HG03280 (cell line): ENCODE data around the gene CHAF1B.
A peak's percentile ranks its signal among the peaks of the same experiment; 100 is the strongest.

Source experiments
- ATAC-seq: cut with Tn5 transposase; IDR thresholded peaks from one replicate; pipeline ENCODE4 v1.9.1; 2021; ENCODE audit warnings: mild to moderate bottlenecking, moderate library complexity; ENCODE audit not compliant: unreplicated experiment

The CHAF1B gene

DNA sequence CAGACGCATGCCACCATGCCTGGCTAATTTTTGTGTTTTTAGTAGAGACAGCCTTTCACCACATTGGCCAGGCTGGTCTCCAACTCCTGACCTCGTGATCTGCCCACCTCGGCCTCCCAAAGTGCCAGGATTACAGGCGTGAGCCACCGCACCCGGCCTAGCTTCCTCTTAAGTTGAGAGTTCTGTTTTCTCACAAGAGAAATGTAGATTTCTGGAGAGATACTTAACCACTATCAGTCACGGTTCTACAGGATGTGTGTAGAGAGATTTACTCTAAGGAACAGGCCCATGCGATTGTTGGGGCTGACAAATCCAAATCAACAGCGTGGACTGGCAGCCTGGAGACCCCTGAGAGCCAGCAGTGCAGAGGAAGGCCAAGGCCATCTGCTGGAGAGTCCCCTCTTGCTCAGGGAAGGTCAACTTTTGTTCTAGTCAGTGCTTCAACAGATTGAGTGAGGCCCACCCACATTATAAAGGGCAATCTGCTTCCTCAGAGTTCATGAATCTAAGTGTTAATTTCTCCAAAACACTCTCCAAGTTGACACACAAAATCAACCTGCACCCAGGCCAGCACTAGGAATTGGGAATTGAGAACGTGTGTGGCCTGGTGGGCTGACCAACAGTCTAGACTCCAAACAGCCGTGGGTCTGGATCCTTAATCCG is 38.7 kb downstream of the CHAF1B start:
- no peak for ATAC-seq

DNA sequence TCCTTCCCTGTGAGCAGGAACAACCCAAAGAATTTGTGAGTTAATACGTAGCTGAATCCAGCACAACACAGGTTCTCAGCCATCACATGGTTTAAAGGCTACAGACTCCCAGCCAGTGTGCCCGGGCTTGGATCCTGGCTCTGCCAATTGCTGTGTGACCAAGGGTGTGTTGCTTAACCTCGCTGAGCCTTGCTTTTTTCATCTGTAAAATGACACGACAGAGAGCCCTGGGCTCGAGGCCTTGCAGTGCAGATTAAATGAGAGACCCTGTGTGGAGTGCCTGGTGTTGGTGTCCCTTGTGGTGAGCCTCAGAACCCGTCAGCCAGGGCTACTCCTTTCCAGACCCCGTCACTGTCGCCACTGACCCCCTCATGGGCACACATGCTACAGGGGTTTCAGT is 39.4 kb downstream of the CHAF1B start:
- ATAC-seq = no peak

DNA sequence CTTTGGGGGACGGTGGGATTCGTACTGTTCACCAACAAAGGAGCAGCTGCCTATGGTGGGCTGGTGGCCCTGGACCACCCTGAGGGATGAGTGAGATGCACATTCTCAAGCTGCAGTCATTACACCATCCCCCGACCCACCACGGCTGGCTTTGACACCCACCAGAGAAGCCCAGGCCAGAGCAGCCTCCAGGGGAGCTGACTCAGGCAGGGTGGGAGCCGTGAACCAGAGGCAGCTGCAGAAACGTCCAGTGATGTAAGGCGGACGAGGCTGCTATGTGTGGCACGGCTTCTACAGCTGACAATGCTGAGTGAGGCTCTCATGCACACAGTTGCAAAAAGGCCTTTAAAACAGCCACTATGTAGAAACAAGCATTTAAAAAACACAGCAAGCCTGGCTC is 40.1 kb downstream of the CHAF1B start:
- no peak for ATAC-seq

DNA sequence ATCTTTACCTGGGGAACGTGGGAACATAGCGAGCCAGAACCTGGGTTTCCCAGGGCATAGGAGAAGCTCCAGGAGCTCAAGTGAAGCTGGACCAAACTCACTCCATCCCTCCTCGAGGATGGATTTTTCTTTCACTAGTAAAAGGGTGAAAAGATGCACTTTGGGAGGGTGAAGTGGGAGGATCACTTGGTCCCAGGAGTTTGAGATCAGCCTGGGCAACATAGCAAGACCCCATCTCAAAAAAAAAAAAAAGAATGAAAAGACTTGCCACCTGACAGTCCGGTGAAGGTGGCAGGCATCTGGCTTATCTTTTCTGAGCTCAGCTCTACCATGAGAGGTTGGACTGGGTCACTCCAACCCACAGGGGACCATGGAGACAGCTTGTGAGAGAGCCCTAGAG is 42.3 kb downstream of the CHAF1B start:
- no peak for ATAC-seq

DNA sequence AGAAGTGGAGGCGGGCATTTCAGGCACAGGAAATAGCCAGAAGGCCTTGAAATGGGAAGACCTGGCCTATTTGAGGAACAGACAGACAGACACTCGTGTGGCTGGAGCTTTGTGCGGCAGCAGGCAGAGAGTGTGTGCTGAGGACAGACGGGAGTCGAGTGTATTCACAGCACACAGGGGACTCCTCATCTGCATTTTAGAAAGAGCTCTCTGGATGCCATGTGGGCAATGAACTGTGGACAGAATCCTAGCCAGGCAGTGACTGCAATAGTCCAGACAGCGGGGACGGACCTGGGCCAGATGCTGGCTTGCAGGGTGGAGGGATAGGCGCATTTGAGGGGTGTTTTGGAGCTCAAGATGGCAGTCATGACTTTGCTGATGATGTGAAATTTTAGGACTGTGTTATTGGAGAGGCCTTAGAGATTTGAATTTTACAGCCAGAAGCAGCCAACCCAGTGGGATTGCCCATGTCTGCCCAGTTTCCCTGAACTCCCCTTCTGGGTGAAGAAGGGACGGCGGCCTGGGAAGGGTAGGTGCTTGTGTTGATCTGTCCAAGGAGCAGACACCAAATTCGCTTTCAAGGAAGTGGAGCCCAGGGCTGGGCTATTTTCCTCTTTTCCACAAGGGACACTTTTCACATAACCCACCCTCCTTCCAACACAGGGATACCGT is 43.7 kb downstream of the CHAF1B start:
- ATAC-seq = no peak

DNA sequence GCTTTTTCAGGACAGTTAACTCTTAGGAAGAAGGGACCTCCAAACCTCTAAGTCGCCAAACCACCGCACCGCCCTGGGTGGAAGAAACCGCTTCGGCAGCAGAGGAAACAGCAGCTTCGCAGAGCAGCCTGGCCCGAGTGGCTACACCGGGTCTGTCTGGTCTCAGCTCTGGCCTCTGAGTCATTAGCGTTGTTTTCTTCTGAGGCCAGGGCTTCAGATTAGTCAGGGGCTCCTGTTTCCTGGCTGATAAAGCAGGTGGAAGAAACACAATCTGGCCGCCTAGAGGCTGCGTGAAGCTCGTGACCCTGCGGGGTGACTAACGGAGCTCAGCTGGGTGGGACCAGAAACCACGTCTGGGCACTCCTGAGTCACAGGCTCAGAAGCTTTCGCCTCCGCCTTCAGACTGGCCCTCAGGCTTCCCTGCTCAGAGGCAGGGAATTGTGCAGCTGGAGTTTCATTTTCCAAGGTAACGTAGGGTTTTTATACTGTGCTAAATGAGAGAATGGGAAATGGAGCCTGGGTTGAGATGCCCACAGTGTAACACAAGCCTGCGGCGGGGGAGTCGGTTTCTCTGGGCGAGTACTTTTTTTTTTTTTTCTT is 44.9 kb downstream of the CHAF1B start:
- peak; percentile 81 for ATAC-seq

DNA sequence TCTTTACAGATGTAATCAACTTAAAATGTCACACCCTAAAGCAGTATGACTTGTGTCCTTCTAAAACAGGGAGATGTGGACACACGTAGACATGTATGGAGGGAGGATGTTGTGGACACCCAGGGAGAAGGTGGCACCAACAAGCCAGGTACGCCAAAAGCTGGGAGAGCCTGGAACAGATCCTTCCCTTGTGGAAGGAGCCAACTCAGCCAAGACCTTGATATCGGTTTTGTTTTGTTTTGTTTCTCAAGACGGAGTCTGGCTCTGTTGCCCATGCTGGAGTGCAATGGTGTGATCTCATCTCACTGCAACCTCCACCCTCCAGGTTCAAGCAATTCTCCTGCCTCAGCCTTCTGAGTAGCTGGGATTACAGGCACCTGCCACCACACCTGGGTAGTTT is 45.6 kb downstream of the CHAF1B start:
- ATAC-seq = no peak

DNA sequence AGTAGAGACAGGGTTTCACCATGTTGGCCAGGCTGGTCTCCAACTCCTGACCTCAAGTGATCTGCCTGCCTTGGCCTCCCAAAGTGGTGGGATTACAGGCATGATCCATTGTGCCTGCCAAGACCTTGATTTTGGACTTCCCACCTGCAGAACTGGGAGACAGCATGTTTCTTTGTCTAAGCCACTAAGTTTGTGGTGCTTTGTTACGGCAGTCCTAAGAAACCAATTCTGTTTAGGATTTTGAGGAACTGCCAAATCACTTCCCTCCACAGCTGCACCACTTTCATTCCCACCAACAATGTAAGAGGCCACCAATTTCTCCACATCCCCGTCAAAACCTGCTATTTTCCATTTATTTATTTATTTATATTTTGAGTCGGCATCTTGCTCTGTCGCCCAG is 46.1 kb downstream of the CHAF1B start:
- no peak for ATAC-seq

DNA sequence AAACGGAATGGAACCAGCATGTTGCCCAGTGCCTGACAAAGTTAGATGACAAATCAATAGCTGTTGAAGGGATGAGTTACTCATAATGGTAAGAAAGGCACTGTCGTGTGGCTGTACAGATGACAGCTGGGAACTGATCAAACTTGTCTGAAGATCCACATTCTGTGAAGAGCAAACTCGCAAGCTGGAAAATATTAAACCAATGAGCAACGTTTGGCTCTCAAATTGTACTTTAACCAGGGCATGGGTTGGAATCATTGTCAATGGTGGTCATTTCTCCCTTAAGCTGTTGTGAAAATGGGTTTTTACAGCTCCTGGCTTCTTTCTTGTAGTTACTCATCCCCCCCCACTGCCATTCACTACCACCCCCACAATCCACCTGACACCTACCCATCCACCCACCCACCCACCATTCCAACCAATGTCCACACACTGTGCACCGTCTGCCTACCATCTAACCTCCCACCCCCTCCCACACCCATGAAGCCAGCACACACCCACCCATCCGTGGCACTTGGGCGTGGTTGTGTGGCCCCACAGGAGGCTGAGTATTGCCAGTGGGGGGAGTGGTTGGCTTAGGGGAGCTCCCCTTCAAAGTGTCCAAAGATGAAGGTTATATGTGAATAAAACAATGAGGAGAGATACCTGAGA is 48.0 kb downstream of the CHAF1B start:
- ATAC-seq = no peak

DNA sequence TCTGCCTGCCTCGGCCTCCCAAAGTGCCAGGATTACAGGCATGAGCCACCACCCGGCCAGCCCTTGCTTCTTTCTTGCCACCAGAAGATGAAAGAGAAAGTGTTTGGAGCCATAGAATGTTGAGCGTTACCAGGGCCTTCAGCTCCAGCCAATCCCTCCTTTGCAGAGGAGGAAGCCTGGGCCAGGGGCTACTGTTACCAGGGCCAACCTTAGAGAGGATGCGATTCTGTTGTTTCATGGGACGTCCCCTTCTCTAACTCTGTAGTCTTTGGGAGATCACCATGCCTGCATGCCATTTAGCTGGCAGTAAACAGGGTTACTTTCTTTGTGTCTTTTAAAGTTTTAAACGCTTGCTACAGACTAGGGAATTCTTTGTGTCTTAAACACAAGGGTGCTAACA is 49.0 kb downstream of the CHAF1B start:
- ATAC-seq = no peak

DNA sequence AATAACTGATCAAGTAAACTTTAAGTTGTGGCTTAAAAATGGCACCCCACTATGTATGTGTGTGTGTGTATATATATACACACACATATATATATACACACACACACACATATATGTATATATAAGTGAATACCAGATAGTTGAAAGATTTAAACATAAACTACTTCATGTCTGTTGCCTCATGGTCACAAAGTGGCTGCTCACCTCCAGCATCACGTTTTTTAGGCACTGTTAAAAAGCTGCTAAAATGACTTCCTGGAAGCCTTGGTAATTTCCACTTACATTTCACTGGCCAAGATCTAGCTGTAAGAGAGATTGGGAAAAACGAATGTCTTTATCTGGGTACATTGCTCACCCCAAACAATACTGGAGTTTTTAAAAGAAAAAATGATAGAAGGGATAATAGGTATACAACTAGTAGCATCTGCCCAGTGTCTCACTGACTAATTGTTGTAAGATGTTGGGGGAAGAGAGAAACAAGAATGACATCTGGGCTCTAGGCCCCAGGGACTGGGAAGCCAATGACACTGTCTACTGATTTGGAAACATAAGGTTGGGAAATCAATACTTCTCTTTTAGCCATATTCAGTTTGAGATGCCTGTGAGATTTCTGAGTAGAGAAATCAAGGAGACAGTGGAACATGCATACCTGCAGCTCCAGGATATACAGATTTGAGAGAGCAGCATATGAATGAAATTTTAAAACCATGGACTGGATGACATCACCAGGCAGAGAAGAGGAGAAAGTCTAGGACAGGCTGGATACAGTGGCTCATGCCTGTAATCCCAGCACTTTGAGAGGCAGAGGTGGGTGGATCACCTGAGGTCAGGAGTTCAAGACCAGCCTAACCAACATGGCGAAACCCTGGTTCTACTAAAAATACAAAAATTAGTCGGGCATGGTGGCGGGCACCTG is 51.9 kb downstream of the CHAF1B start:
- no peak for ATAC-seq

DNA sequence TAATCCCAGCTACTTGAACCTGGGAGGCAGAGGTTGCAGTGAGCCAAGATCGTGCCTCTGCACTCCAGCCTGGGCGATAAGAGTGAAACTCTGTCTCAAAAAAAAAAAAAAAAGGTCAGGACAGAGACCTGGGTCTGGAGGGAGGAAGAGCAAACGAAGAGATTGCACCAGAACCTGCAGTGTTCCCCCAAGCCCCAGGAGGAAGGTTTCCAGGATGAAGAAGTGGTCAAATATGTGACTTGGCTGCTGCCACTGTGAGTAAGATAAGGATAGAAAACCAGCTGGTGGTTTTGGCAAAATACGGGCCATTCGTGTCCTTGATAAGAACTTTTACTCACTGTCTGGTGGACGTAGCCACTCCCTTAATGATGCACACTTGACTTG is 52.5 kb downstream of the CHAF1B start:
- no peak for ATAC-seq

DNA sequence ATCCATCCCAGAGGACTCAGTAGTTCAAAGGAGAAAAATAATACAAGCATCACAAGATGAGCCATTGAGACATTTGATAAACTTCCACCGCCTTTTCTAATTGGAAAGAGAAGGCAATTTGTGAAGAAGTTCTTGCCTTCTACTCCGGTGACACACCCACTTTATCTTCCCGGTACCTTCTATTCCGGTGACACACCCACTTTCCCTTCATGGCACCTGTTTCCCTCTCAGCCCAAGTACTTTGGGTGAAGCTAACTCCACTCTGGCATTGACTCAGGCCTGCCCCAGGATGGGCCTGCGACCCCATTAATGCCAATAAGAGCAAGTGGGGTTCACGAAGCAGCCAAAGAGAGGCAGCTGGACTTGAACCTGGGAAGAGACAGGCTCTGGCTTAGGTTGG is 56.5 kb downstream of the CHAF1B start:
- no peak for ATAC-seq

DNA sequence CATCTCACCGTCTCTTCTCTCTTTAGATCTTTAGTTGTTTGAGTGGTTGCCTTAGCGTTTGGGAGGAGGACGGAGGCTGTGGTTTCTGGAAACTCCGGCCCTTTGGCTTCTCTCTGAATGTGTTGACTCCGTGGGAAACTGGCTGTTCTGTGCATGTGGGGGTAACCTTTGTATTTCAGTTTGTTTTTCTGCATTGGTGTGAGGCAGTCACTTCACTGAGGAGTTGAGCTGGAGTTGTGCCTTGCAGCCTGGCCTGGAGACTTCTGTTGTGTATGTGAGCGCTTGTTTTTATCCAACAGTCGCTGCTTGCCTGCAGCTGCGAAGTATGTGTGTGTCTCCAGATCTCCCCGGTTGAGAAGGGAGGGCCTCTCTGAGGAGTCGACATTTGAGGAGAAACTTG is 61.1 kb downstream of the CHAF1B start:
- no peak for ATAC-seq

DNA sequence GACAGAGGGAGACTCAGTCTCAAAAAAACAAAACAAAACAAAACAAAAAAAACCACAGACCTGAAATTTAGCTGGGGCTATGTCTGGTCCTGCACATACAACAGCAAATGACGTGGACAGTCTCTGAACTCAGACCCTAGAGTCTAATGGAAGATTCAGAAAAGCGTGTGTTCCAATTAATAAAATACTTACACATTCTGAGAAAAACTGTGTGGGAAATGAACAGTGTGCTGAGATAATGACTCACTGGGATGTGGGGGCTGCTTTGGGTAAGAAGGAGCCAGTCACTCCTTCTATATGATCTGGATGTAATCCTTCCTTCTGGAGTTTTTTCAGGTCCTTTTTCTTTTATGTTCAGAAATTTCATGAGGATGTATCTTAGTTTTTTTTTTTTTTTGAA is 65.3 kb downstream of the CHAF1B start:
- no peak for ATAC-seq

DNA sequence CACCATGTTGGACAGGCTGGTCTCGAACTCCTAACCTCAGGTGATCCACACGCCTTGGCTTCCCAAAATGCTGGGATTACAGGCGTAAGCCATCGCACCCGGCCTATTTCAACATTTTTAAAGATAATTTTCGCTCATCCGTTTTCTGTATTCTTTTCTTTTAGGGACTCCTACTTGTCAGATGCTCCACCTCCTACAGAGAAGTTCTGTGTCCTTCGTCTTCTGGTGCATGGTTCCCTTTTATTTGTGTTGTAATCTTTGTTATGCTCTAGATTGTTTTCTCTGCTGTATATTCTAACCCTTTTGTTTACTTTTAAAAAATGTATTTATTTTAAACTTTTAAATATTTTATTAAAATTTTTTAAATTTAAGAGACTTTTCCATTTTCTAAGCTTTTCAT is 66.3 kb downstream of the CHAF1B start:
- no peak for ATAC-seq

DNA sequence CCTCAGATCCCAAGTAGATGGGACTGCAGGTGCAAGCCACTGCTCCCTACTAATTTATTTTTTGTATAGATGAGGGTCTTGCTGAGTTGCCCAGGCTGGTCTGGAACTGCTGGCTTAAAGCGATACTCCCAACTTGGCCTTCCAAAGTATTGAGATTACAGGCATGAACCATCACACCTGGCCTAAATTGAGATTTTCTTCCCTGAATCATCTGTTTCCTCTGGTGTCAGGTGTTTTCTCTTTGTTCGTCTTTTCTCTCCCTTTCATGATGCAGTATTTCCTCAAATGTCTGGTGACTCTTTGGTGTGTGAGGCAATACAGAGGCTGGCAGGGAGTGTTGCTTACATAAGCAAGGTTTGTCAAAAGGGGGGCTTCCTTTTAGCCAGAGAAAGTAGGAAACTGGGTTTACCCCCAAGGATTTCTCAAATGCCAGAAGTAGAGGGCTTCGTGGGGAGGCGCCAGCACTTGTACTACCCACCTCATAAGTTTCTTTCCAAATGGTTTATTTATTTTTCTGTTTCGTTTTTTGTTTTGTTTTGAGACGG is 67.2 kb downstream of the CHAF1B start:
- no peak for ATAC-seq

DNA sequence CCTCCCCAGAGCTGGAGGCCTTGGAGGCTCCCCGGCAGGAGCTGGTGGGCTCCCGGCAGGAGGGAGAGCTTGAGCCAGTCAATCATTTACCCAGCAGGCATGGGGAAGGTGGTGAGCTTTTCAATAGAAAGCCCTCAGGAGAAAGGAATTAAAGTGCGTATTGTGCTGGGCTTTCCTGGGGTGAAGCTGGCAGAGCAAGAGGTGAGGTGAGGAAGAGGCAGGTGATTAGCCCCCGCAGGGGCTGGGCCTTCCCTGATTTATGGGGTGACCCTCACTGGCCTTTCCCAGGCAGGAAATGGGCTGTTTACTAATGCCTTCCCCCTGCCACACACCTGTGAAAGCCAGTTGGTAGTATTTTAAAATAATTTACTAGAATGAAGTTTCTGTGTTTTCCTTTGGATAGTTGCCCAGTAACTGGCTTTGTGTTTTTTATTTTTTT is 68.9 kb downstream of the CHAF1B start:
- no peak for ATAC-seq

DNA sequence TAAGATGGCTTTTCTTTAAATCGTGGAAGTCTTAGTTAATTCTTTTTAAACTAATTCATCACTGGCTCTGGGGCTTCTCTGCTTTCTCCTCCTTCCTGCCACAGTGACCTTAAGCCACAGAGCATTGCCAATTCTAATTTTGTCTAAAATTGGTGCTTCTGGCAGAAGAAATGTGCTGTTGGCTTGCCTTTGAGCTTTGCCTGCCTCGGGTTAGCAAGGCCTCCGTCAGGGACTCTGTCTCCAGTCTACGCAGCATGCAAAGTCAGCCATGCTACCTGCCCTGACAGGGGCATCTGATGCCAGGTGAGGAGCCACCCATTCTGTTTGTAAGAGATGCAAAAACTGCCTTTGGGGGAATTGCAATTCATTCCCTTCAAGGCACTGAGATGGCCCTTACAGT is 69.5 kb downstream of the CHAF1B start:
- no peak for ATAC-seq

DNA sequence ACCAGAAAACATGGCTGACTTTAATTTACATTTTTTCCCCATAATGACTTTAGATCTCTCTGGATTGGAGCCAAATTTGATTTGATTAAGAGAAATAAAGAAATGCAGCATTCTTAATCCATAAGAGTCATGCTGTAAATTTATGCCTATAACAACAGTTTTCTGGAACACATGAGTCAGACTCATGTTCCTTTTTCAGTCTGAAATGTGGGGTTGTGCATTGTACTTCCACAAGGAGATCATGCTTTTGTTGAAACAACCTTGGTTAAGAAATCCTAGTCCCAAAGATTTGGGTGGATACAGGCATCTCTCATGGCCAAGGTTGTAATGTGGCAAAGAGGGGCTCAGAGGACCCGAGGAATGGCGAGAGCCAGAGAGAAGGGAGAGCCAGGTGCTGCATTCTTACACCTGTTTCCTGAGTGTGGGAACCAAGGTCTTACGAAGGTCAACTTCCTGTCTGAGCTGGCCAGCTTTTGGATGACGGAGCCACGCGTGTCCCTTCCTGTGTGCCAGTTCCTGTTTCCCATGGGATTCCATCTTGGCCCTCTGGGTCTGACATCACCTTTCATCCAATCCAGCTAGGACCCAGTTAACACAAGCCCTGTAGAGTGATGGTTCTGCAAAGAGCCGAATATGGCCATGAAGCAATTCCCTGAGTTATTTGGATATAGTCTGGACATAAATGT is 71.7 kb downstream of the CHAF1B start:
- no peak for ATAC-seq
